Sigmoid colon (tissue), 7 donors: ENCODE measurements around the gene XAGE2. TPM values are rescaled to one million over a fixed set of nuclear protein-coding genes. Genes with fewer than 3 reads are reported as not detected.
"Not testable (repeated sequence)": the region's sequence is repeated elsewhere in the genome, so short reads cannot be mapped to it uniquely, and the experiment has no call there.

Experiments
- DNase-seq: peaks from one replicate; pipeline ENCODE4 v3.0.0-alpha.2; 2019
- H3K27ac ChIP-seq, 4 donors: fragments of 200-600 bp; sonication (generic); one replicate each; pipeline ENCODE4 v1.5.1; 2016 to 2019; ENCODE audit warnings: mild to moderate bottlenecking in 1 of 4
- H3K27me3 ChIP-seq, 3 donors: fragments of 200-600 bp; sonication (generic); one replicate each; pipeline ENCODE4 v1.5.1; 2019; ENCODE audit warnings: mild to moderate bottlenecking in 1 of 3
- H3K36me3 ChIP-seq, 4 donors: fragments of 200-600 bp; sonication (generic); one replicate each; pipeline ENCODE4 v1.5.1; 2016 to 2019
- H3K4me1 ChIP-seq, 4 donors: fragments of 200-600 bp; sonication (generic); one replicate each; pipeline ENCODE4 v1.5.1; 2017 to 2019
- H3K4me3 ChIP-seq, 4 donors: fragments of 200-600 bp; sonication (generic); one replicate each; pipeline ENCODE4 v1.5.1; 2017 to 2019; ENCODE audit warnings: mild to moderate bottlenecking in 2 of 4, moderate library complexity in 1 of 4
- H3K9me3 ChIP-seq, 4 donors: fragments of 200-600 bp in 3 of 4; sonication (generic) in 3 of 4; one replicate each; pipeline versions ENCODE4 v1.5.1 to v1.6.1; 2013 to 2019
- EP300 ChIP-seq, 4 donors: sonication (generic); formaldehyde crosslinking; IDR thresholded peaks; one replicate each; pipeline ENCODE4 v1.6.1; 2017; ENCODE audit warnings: antibody characterized with exemption in 4 of 4
- POLR2A ChIP-seq, 2 donors: fragments of 450-650 bp; IDR thresholded peaks; one replicate each; pipeline ENCODE4 v1.6.1; 2016; ENCODE audit warnings: antibody characterized with exemption in 2 of 2, mild to moderate bottlenecking in 2 of 2, moderate library complexity in 2 of 2
- POLR2AphosphoS5 ChIP-seq, 4 donors: sonication (generic); formaldehyde crosslinking; IDR thresholded peaks; one replicate each; pipeline ENCODE4 v1.6.1; 2017; ENCODE audit warnings: antibody characterized with exemption in 4 of 4
- WGBS, 2 donors: extraction: QIAGEN DNeasy Blood & Tissue Kit; methylation state at CpG; one replicate each; pipeline ENCODE4 v1.1.7; 2013; 5-methylcytosine and 5-hydroxymethylcytosine counted together
- intact Hi-C: fragments of 100-400 bp; cut with DNase I; formaldehyde crosslinking; loops from one replicate; pipeline ENCODE4 v1.15.1; 2023
- polyA plus RNA-seq, 3 donors: library from polyadenylated mRNA; stranded (reverse); fragments of 200-250 nt; gene quantifications; one replicate each; pipeline ENCODE4 v1.2.3, GENCODE V29; 2013
- total RNA-seq, 4 donors: library from RNA; depleted of rRNA; stranded (reverse); fragments of >200 nt; gene quantifications; one replicate each; pipeline ENCODE4 v1.1.0, GENCODE V29; 2016
- TF ChIP-seq, protein P1 (sequence below), 4 experiments: fragments of 450-650 bp in 3 of 4; fragments of 200-600 bp in 1 of 4; IDR thresholded peaks; one replicate each; pipeline ENCODE4 v1.5.1; 2016 to 2019; ENCODE audit warnings: antibody characterized with exemption in 4 of 4, mild to moderate bottlenecking in 3 of 4, moderate library complexity in 2 of 4
- donor health status: healthy with polysubstance abuse.
- donor health status: Bipolar disorder and iron deficiency.
- donor health status: healthy.

Gene XAGE2
- total RNA-seq (not detected), polyA plus RNA-seq (not detected)

- intact Hi-C loops: no loop called here
- no peaks in the 10 kb centered on the region for H3K9me3 ChIP-seq
- WGBS, 2 donors: 69 to 86% methylated on average over 19 of the region's 19 CpGs
- no peak for TF ChIP-seq POLR2AphosphoS5 (IDR thresholded peaks at IDR 0.05)
- no peaks in the 10 kb centered on the region for H3K36me3 ChIP-seq
- no peaks in the 10 kb centered on the region for H3K4me1 ChIP-seq
- DNase-seq: no peak
- H3K27me3 ChIP-seq: no peaks in the 10 kb centered on the region
- no peak within 1 kb of the TSS for H3K4me3 ChIP-seq
- no peak within 1 kb of the TSS for H3K27ac ChIP-seq
These were observed at the start of gene XAGE2 for GRCh38 chrX:52368368-52369055. Gene XAGE2, plus strand, starts transcription at chrX:52369021. Its CDS starts 994 bp downstream, at chrX:52370015.

DNA sequence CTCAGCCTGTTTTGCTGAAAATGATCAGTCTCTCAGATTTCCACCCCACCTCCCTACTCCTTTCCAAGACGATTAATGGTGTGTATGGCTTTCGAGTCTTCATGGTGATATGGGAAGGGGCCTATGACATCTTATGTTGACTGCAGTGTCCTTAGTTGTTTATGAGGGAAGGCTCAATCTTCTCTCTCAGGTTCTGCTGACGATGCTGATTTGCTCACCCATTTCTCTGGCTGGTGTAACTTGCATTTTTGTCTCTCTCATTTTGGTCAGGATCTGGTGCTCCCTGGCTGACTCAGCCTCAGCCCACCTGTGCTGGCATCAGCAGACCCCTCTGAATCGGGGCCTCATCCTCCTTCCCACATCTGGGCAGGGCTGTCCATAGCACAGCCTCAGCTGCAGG lies 31.4 kb upstream of the XAGE2 start:
- intact Hi-C loops: no loop called here
- H3K27me3 ChIP-seq: no peaks in the 10 kb centered on the region
- TF ChIP-seq, protein P1, sequence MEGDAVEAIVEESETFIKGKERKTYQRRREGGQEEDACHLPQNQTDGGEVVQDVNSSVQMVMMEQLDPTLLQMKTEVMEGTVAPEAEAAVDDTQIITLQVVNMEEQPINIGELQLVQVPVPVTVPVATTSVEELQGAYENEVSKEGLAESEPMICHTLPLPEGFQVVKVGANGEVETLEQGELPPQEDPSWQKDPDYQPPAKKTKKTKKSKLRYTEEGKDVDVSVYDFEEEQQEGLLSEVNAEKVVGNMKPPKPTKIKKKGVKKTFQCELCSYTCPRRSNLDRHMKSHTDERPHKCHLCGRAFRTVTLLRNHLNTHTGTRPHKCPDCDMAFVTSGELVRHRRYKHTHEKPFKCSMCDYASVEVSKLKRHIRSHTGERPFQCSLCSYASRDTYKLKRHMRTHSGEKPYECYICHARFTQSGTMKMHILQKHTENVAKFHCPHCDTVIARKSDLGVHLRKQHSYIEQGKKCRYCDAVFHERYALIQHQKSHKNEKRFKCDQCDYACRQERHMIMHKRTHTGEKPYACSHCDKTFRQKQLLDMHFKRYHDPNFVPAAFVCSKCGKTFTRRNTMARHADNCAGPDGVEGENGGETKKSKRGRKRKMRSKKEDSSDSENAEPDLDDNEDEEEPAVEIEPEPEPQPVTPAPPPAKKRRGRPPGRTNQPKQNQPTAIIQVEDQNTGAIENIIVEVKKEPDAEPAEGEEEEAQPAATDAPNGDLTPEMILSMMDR (IDR thresholded peaks at IDR 0.05): no peak
- TF ChIP-seq EP300 (IDR thresholded peaks at IDR 0.05): no peak
- no peak for TF ChIP-seq POLR2AphosphoS5 (IDR thresholded peaks at IDR 0.05)
- TF ChIP-seq POLR2A (IDR thresholded peaks at IDR 0.05): no peak
- H3K36me3 ChIP-seq: no peaks in the 10 kb centered on the region
- H3K4me3 ChIP-seq: no peak overlapping the region
- no peak overlapping the region for H3K27ac ChIP-seq
- H3K4me1 ChIP-seq: no peaks in the 10 kb centered on the region
- H3K9me3 ChIP-seq: no peaks in the 10 kb centered on the region
- 73 to 84% methylated on average over 4 of the region's 4 CpGs for WGBS, 2 donors
- no peak for DNase-seq

GRCh38 chrX:52341493-52341892 lies 27.3 kb upstream of the XAGE2 start:
- intact Hi-C loops: no loop called here
- no peaks in the 10 kb centered on the region for H3K9me3 ChIP-seq
- no peak overlapping the region for H3K4me3 ChIP-seq
- no peak overlapping the region for H3K27ac ChIP-seq
- H3K36me3 ChIP-seq: no peaks in the 10 kb centered on the region
- DNase-seq: no peak
- H3K27me3 ChIP-seq: no peaks in the 10 kb centered on the region
- no peak for TF ChIP-seq POLR2A (IDR thresholded peaks at IDR 0.05)
- no peak for TF ChIP-seq POLR2AphosphoS5 (IDR thresholded peaks at IDR 0.05)
- TF ChIP-seq EP300 (IDR thresholded peaks at IDR 0.05): no peak
- TF ChIP-seq, protein P1 (IDR thresholded peaks at IDR 0.05): no peak
- H3K4me1 ChIP-seq: no peaks in the 10 kb centered on the region

DNA sequence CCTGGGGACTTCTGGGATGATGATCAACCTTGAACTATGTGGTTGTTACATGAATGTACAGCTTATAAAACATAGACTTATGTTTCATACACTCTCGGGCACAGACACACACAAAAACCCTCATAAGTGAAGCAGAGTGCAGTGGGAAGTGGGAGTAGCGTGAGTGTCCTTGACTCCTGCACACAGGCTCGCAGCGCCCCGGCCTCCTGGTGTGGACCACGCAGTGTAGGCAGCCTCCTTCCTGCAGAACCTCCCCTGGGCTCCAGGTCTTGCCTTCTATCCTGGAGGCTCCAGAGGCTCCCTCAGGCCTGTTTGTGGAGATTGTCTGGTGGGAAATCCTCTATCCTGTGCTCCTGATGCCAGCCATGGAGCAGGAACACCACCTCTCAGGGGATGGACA lies 25.7 kb upstream of the XAGE2 start:
- H3K27ac ChIP-seq, H3K27me3 ChIP-seq, DNase-seq, intact Hi-C loops, H3K36me3 ChIP-seq, H3K4me3 ChIP-seq, H3K4me1 ChIP-seq, H3K9me3 ChIP-seq: not testable (repeated sequence)
- WGBS, 2 donors: 77 to 83% methylated on average over 6 of the region's 6 CpGs

GRCh38 chrX:52345402-52345801 lies 23.4 kb upstream of the XAGE2 start:
- WGBS, 2 donors: 11 to 32% methylated on average over 4 of the region's 4 CpGs
- H3K4me3 ChIP-seq, H3K27ac ChIP-seq, intact Hi-C loops, H3K4me1 ChIP-seq, DNase-seq, H3K9me3 ChIP-seq, H3K36me3 ChIP-seq, H3K27me3 ChIP-seq: not testable (repeated sequence)

GRCh38 chrX:52346174-52347165 lies 22.4 kb upstream of the XAGE2 start:
- no peaks in the 10 kb centered on the region for H3K27me3 ChIP-seq
- intact Hi-C loops: no loop called here

More at GRCh38 chrX:52346174-52347165, 22.4 kb upstream of the XAGE2 start:
- H3K9me3 ChIP-seq: no peaks in the 10 kb centered on the region
- 84% methylated on average over 8 of the region's 8 CpGs for WGBS, 2 donors
- H3K4me3 ChIP-seq: no peak overlapping the region
- H3K4me1 ChIP-seq: no peaks in the 10 kb centered on the region
- no peak for DNase-seq
- no peak overlapping the region for H3K27ac ChIP-seq
- no peaks in the 10 kb centered on the region for H3K36me3 ChIP-seq
- TF ChIP-seq EP300 (IDR thresholded peaks at IDR 0.05) (no peak), POLR2AphosphoS5 (IDR thresholded peaks at IDR 0.05) (no peak)
- TF ChIP-seq, protein P1 (IDR thresholded peaks at IDR 0.05): no peak
